Fibroblast of skin of back (primary cell): ENCODE data around the gene TENT4B.

Source experiments
- DNase-seq: peaks from one replicate; pipeline ENCODE4 v3.0.0-alpha.2; 2013

Gene TENT4B

DNA sequence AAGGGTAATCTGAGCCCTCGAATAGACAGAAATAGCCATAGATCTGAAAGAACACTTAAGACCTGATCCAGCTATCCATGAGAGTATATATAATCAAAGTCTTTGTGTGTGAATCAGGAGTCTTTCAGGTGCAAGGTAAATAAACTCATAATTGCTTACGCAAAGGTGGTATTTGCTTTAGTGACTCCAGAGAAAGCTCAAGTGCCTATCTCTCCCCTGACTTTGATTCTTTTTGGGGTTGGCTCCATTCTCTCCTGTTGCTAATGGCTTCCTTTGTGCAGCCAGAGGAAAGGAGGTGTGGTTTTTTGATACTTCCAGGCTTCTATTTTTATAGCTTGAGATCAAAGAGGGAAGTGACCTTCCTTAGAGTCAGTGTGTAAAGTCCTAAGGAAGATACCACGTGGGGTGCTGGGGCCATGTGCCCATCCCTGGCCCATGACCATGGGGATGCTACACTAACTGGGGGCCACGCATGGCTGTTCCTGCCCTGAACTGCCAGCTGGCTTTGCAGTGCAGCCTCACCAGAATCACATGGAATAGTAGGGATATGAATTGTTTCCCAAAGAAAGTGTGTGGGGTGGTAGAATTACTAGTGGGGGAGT, 45.8 kb downstream of the TENT4B start:
- DNase-seq: no peak

GRCh38 chr16:50201787-50202186, 48.7 kb downstream of the TENT4B start:
- DNase-seq: no peak

GRCh38 chr16:50202926-50203624, 50.0 kb downstream of the TENT4B start:
- peak; percentile 96 for DNase-seq

- DNase-seq: no peak
Measured at GRCh38 chr16:50203681-50204080, 50.6 kb downstream of the TENT4B start.

- DNase-seq: peak; percentile 41
Measured at GRCh38 chr16:50204453-50205108, 51.5 kb downstream of the TENT4B start.

- peak; percentile 58 for DNase-seq
Measured at GRCh38 chr16:50207652-50208051, 54.5 kb downstream of the TENT4B start.

- peak; percentile 65 for DNase-seq
Measured at GRCh38 chr16:50208460-50208931, 55.4 kb downstream of the TENT4B start.

GRCh38 chr16:50209546-50210265, 56.6 kb downstream of the TENT4B start:
- DNase-seq: no peak

GRCh38 chr16:50210266-50211038, 57.3 kb downstream of the TENT4B start:
- DNase-seq: peak; percentile 84

- DNase-seq: peak; percentile 54
Measured at GRCh38 chr16:50213939-50214519, 60.9 kb downstream of the TENT4B start.

DNA sequence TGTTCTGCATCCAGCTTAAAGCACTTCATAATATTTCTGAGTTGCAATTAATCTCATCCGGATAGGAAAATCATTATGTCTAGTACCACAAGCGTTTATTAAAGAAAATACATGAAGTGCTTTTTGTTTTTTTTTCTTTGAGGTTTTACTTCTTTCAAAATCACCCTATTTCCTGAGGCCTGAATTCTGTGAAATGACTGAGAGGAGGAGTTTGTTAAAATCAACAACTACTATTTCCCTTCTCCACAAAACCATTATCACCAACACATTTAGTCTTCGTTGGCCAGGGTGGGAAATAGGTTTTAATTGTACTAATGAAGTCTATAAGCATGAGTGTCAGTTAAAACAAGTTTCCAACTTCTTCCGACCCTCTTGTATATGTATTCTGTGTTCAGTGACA, 62.6 kb downstream of the TENT4B start:
- DNase-seq: no peak

GRCh38 chr16:50216231-50216630, 63.1 kb downstream of the TENT4B start:
- DNase-seq: no peak

- no peak for DNase-seq
Measured at GRCh38 chr16:50219402-50219975, 66.4 kb downstream of the TENT4B start.

DNA sequence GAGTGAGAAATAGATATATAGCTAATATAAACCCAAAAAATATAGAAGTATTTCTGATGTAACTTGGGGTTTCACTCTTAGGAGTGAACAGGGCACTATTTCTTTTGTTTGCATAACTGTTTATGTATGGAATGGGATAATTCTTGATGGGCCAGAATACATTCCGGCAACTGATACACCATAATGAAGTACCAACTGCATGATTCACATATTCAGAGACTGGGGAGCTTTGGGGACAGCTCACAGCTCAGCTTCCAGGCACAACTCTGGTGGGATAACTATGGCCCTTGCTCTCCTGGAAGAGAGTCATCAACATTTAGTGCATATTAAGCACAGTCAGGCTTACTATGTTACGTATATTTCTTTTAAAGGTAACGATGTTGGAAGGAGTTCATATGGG, 71.2 kb downstream of the TENT4B start:
- DNase-seq: peak; percentile 43

DNA sequence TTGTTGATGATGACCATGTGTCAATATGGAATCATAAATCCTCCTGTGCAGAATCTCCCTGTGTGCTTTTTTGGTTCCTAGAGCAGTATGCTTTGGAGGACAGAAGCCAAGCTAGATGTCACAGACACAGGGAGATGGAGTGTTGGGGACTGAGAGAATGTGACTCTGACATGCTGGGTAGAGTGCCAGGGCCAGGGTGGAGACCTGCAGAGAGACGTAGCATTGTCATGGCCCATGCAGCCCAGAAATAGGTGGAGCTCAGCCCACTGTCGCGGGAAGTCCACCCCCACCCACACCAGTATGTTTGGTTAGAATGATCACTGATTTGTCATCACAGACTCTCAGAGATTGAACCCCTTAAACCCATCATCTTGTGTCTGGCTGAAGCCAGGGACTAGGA, 74.0 kb downstream of the TENT4B start:
- DNase-seq: no peak

- DNase-seq: no peak
Measured at GRCh38 chr16:50227665-50228064, 74.6 kb downstream of the TENT4B start.

GRCh38 chr16:50228364-50228868, 75.3 kb downstream of the TENT4B start:
- DNase-seq: no peak

- no peak for DNase-seq
Measured at GRCh38 chr16:50229149-50229726, 76.1 kb downstream of the TENT4B start.

- DNase-seq: peak; percentile 55
Measured at GRCh38 chr16:50234771-50235556, 81.9 kb downstream of the TENT4B start.

GRCh38 chr16:50235581-50235980, 82.5 kb downstream of the TENT4B start:
- DNase-seq: peak; percentile 56
